Ovary (tissue), 9 donors: ENCODE data around the gene PLA2G12A. TPM values are rescaled to one million over a fixed set of nuclear protein-coding genes. Genes with fewer than 3 reads are reported as not detected.

Experiments
- DNase-seq, 5 donors: peaks; one replicate each; pipeline ENCODE4 v3.0.0-alpha.2; 2019 to 2020
- H3K27ac ChIP-seq, 2 donors: fragments of 200-600 bp; one replicate each; pipeline versions ENCODE4 v1.5.1 to v1.8.0; 2019 to 2022
- H3K27me3 ChIP-seq: fragments of 200-600 bp; one replicate; pipeline ENCODE4 v1.8.0; 2022
- H3K36me3 ChIP-seq: fragments of 200-600 bp; sonication (generic); one replicate; pipeline ENCODE4 v1.5.1; 2019
- H3K4me1 ChIP-seq: one replicate; pipeline ENCODE4 v1.8.1; 2013; ENCODE audit warnings: mild to moderate bottlenecking, moderate library complexity; ENCODE audit not compliant: insufficient read depth
- H3K4me3 ChIP-seq: fragments of 200-600 bp; sonication (generic); one replicate; pipeline ENCODE4 v1.5.1; 2017
- H3K9me3 ChIP-seq, 2 donors: fragments of 200-600 bp in 1 of 2; sonication (generic) in 1 of 2; one replicate each; pipeline versions ENCODE4 v1.5.1 to v1.8.1; 2013 to 2019; ENCODE audit warnings: mild to moderate bottlenecking in 1 of 2, moderate library complexity in 1 of 2
- CTCF ChIP-seq, 3 donors: fragments of 450-650 bp in 2 of 3; fragments of 200-600 bp in 1 of 3; IDR thresholded peaks; one replicate each; pipeline versions ENCODE4 v1.5.1 to v1.8.0; 2016 to 2022; ENCODE audit warnings: antibody characterized with exemption in 3 of 3, mild to moderate bottlenecking in 1 of 3
- EP300 ChIP-seq: sonication (generic); formaldehyde crosslinking; IDR thresholded peaks from one replicate; pipeline ENCODE4 v1.6.1; 2017; ENCODE audit warnings: antibody characterized with exemption
- POLR2A ChIP-seq: fragments of 450-650 bp; IDR thresholded peaks from one replicate; pipeline ENCODE4 v1.6.1; 2017; ENCODE audit warnings: antibody characterized with exemption, mild to moderate bottlenecking, moderate library complexity
- WGBS, 3 donors: extraction: QIAGEN DNeasy Blood & Tissue Kit in 1 of 3; methylation state at CpG; one replicate each; pipeline versions ENCODE4 v1.1.5 to v1.1.7; 2013 to 2017; 5-methylcytosine and 5-hydroxymethylcytosine counted together
- intact Hi-C, 4 donors: fragments of 100-400 bp; cut with DNase I; formaldehyde crosslinking; loops; one replicate each; pipeline versions ENCODE4 v1.11.0 to v1.15.1; 2022 to 2023
- polyA plus RNA-seq, 2 donors: library from polyadenylated mRNA; stranded (reverse); fragments of 200-250 nt in 1 of 2; fragments of 350-450 nt in 1 of 2; fragmentation: Illumina TruSeq in 1 of 2; extraction: RNeasy Lipid Tissue Mini Kit (QIAGEN cat#74804) in 1 of 2; gene quantifications; one replicate each; pipeline ENCODE4 v1.2.3, GENCODE V29; 2013 to 2014
- total RNA-seq, 7 donors: library from RNA; depleted of rRNA in 2 of 7; stranded (reverse); fragments of >200 nt in 2 of 7; fragmentation: NEBNext Ultra II Directional in 3 of 7; extraction: Animal tissue kit (Norgen Biotek cat#: 25700) in 3 of 7; gene quantifications; one replicate each; pipeline versions ENCODE4 v1.1.0 to v1.2.4, GENCODE V29; 2016 to 2023
- donor health status: DM: no; HTN: no; CAD: no; lungs with moderate emphysema.
- donor health status: DM: no; HTN: no; CAD: no.
- donor health status: Bipolar disorder and iron deficiency.
- donor health status: DM: yes; HTN: yes; CAD: no.
- donor health status: DM: no; HTN: no; CAD: no.
- donor health status: DM: yes; HTN: yes; CAD: no.

PLA2G12A gene
- total and polyA plus RNA-seq, 9 donors, result 11.0 to 84.3 (median 31.7) TPM

- intact Hi-C loops, result no loop called here
- no peak for TF ChIP-seq EP300
- no peak for TF ChIP-seq POLR2A
- TF ChIP-seq CTCF (IDR thresholded peaks at IDR 0.05), result no peak
- Histone ChIP-seq H3K27ac (no peak overlapping the region), H3K27me3 (no peaks in the 10 kb centered on the region), H3K4me3 (no peak overlapping the region), H3K4me1 (no peaks in the 10 kb centered on the region), H3K36me3 (no peaks in the 10 kb centered on the region), H3K9me3 (peaks cover 0 to 2% of the 10 kb centered on the region in 2 donors)
- WGBS, 3 donors, result 81 to 100% (median 93%) methylated on average over 1 of the region's 1 CpG
- no peak for DNase-seq
Measured at GRCh38 chr4:109676886-109677285, 53.0 kb downstream of the PLA2G12A start.

GRCh38 chr4:109675843-109676242, 54.0 kb downstream of the PLA2G12A start:
- Histone ChIP-seq H3K27ac (no peak overlapping the region), H3K4me1 (no peaks in the 10 kb centered on the region), H3K4me3 (no peak overlapping the region), H3K27me3 (no peaks in the 10 kb centered on the region), H3K36me3 (no peaks in the 10 kb centered on the region), H3K9me3 (peaks cover 0 to 2% of the 10 kb centered on the region in 2 donors)
- 94 to 98% (median 97%) methylated on average over 1 of the region's 1 CpG for WGBS, 3 donors
- no peak for DNase-seq
- TF ChIP-seq CTCF (IDR thresholded peaks at IDR 0.05) (no peak), POLR2A (no peak), EP300 (no peak)
- intact Hi-C loops, result no loop called here

- intact Hi-C loops, result no loop called here
- 63 to 82% (median 71%) methylated on average over 3 of the region's 3 CpGs for WGBS, 3 donors
Measured at GRCh38 chr4:109675181-109675580, 54.7 kb downstream of the PLA2G12A start.

GRCh38 chr4:109673303-109673702, 56.6 kb downstream of the PLA2G12A start:
- intact Hi-C loops, result no loop called here

More at GRCh38 chr4:109675181-109675580, 54.7 kb downstream of the PLA2G12A start:
- no peak overlapping the region for H3K27ac ChIP-seq
- no peak overlapping the region for H3K4me3 ChIP-seq
- H3K4me1 ChIP-seq, result no peaks in the 10 kb centered on the region
- DNase-seq, result no peak
- H3K27me3 ChIP-seq, result no peaks in the 10 kb centered on the region
- H3K36me3 ChIP-seq, result no peaks in the 10 kb centered on the region
- TF ChIP-seq CTCF (IDR thresholded peaks at IDR 0.05) (no peak), EP300 (no peak), POLR2A (no peak)
- H3K9me3 ChIP-seq, result peaks cover 0 to 2% of the 10 kb centered on the region in 2 donors

More at GRCh38 chr4:109673303-109673702, 56.6 kb downstream of the PLA2G12A start:
- TF ChIP-seq CTCF (IDR thresholded peaks at IDR 0.05), result no peak
- TF ChIP-seq POLR2A, result no peak
- no peak for TF ChIP-seq EP300
- no peak overlapping the region for H3K4me3 ChIP-seq
- no peaks in the 10 kb centered on the region for H3K4me1 ChIP-seq
- H3K27ac ChIP-seq, result no peak overlapping the region
- H3K36me3 ChIP-seq, result no peaks in the 10 kb centered on the region
- WGBS, 3 donors, result 97 to 100% (median 100%) methylated on average over 1 of the region's 1 CpG
- no peaks in the 10 kb centered on the region for H3K27me3 ChIP-seq
- H3K9me3 ChIP-seq, result peaks cover 0 to under 1% of the 10 kb centered on the region in 2 donors
- no peak for DNase-seq
